Mononuclear cell (primary cell): ENCODE data around the gene DPYSL4. TPM values are rescaled to one million over a fixed set of nuclear protein-coding genes. Genes with fewer than 3 reads are reported as not detected.
"Not testable (repeated sequence)": the region's sequence is repeated elsewhere in the genome, so short reads cannot be mapped to it uniquely, and the experiment has no call there.

ENCODE experiments used
- H3K27me3 ChIP-seq: 2 replicates; pipeline ENCODE4 v1.6.0; 2011; ENCODE audit warnings: low read length, control low read depth; ENCODE audit not compliant: insufficient read depth
- H3K4me1 ChIP-seq: 2 replicates; pipeline ENCODE4 v1.5.1; 2011; ENCODE audit warnings: mild to moderate bottlenecking, low read length, control low read depth; ENCODE audit not compliant: insufficient read depth
- H3K4me3 ChIP-seq: 2 replicates; pipeline ENCODE4 v1.5.1; 2011; ENCODE audit warnings: mild to moderate bottlenecking, low read length, moderate library complexity
- H3K9me3 ChIP-seq: 2 replicates; pipeline ENCODE4 v1.5.1; 2011; ENCODE audit warnings: low read depth, mild to moderate bottlenecking, control low read depth, low read length
- total RNA-seq: library from RNA; depleted of rRNA; stranded (reverse); fragments of >200 nt; gene quantifications from one replicate; pipeline ENCODE4 v1.2.3, GENCODE V29; 2012

Gene DPYSL4
- total RNA-seq, 1 donor: 0.21 TPM

DNA sequence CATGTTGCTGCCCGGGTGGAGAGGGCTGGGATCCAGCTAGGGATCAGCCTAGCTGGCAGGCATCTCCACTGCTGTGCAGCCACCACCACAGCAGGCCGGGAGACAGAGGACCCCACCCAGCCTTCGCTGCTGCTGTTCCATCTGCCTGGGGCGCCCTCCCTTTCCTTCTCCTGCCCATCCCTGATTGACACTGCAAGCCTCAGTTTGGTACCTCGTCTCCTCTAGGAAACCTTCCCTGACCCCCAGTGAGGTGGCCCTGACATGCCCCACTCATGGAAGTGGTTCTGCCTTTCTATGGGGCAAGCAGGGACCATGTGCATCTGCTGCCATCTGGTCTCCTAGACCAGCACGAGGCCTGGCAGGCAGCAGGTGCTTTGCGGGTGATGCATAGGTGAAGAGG is 30.4 kb upstream of the DPYSL4 start:
- Histone ChIP-seq H3K4me1 (no peaks in the 10 kb centered on the region), H3K4me3 (no peak overlapping the region), H3K27me3 (no peaks in the 10 kb centered on the region), H3K9me3 (no peaks in the 10 kb centered on the region)

DNA sequence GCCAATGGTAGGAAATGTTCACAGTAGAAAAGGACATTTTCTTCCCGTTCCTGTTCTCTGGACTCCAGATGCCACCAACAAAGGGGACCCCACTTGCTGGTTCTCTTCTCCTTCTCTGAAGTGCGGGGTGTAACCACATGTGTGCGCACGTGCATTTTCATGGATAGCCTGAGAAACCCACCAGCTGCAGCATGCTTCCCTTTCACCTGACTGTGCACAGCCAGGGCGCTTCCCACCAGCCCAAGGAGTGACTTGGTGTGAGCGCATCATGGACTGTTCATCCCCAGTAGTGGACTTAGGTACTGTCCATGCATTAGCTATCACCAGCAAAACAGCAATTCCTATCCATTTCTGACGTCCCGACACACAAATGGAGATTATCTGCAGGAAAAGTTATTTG is 29.6 kb upstream of the DPYSL4 start:
- Histone ChIP-seq H3K4me1 (peaks cover 5% of the 10 kb centered on the region), H3K4me3 (no peak overlapping the region), H3K9me3 (no peaks in the 10 kb centered on the region), H3K27me3 (no peaks in the 10 kb centered on the region)

DNA sequence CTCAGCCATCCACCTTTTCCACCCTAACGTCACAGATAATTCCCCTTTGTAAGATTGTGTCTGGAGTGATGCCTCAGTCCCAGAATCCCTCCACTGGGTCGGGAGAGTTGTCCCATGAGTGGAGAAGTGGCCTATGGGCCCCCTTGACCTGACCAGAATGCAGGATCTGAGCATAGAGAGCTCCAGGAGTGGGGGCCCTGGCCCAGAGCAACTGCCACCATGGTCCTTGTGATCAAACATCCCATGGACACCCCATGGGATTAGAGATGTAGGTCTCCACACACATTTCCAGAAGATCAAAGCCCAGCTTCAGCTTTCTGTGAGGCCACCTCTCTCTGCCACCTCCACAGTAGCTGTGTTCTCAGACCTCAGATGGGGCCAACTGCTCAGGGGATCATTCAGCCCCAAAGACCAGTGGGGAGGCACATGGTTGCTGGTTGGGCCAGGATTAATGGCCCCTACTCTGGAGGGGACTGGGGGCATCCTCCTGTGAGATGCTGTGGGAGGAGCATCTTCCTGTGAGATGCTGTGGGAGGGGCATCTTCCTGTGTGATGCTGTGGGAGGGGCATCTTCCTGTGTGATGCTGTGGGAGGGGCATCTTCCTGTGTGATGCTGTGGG is 28.5 kb upstream of the DPYSL4 start:
- H3K4me1 ChIP-seq: peaks cover 14% of the 10 kb centered on the region
- H3K27me3 ChIP-seq: no peaks in the 10 kb centered on the region
- H3K4me3 ChIP-seq: no peak overlapping the region
- no peaks in the 10 kb centered on the region for H3K9me3 ChIP-seq

DNA sequence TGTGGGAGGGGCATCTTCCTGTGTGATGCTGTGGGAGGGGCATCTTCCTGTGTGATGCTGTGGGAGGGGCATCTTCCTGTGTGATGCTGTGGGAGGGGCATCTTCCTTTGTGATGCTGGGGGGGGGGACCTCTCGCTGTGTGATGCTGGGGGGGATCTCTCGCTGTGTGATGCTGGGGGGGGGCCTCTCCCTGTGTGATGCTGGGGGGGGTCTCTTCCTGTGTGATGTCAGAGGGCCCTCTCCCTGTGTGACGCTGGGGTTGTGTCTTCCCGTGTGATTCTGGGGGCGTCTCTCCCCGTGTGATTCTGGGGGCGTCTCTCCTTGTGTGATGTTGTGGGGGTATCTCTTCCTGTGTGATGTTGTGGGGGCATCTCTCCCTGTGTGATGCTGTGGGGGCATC is 27.9 kb upstream of the DPYSL4 start:
- Histone ChIP-seq H3K4me3 (no peak overlapping the region), H3K4me1 (peaks cover 14% of the 10 kb centered on the region), H3K27me3 (no peaks in the 10 kb centered on the region), H3K9me3 (no peaks in the 10 kb centered on the region)

DNA sequence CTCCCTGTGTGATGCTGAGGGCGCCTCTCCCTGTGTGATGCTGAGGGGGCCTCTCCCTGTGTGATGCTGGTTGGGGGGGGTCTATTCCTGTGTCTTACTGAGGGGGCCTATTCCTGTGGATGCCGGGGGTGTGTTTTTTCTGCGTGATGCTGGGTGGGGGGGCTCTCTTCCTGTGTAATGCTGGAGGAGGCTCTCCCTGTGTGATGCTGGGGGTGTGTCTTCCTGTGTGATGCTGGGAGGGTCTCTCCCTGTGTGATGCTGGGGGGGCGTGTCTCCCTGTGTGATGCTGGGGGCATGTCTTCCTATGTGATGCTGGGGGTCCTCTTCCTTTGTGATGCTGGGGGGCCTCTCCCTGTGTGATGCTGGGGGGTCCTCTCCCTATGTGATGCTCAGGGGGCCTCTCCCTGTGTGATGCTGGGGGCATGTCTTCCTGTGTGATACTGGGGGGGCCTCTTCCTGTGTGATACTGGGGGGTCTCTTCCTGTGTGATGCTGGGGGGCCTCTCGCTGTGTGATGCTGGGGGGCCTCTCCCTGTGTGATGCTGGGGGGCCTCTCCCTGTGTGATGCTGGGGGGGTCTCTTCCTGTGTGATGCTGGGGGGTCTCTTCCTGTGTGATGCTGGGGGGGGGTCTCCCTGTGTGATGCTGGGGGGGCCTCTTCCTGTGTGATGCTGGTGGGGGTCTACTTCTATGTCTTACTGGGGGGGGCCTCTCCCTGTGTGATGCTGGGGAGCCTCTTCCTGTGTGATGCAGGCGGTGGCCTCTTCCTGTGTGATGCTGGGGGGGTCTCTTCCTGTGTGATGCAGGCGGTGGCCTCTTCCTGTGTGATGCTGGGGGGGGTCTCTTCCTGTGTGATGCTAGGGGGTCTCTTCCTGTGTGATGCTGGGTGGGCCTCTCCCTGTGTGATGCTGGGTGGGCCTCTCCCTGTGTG is 27.2 kb upstream of the DPYSL4 start:
- not testable (repeated sequence) for H3K27me3 ChIP-seq, H3K9me3 ChIP-seq, H3K4me3 ChIP-seq
- peaks cover 14% of the 10 kb centered on the region for H3K4me1 ChIP-seq

DNA sequence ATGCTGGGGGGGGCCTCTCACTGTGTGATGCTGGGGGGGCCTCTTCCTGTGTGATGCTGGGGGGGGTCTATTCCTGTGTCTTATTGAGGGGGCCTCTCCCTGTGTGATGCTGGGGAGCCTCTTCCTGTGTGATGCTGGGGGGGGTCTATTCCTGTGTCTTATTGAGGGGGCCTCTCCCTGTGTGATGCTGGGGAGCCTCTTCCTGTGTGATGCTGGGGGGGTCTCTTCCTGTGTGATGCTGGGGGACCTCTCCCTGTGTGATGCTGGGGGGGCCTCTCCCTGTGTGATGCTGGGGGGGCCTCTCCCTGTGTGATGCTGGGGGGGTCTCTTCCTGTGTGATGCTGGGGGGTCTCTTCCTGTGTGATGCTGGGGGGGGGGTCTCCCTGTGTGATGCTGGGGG is 26.5 kb upstream of the DPYSL4 start:
- not testable (repeated sequence) for H3K27me3 ChIP-seq, H3K4me3 ChIP-seq, H3K9me3 ChIP-seq
- H3K4me1 ChIP-seq: peaks cover 14% of the 10 kb centered on the region

DNA sequence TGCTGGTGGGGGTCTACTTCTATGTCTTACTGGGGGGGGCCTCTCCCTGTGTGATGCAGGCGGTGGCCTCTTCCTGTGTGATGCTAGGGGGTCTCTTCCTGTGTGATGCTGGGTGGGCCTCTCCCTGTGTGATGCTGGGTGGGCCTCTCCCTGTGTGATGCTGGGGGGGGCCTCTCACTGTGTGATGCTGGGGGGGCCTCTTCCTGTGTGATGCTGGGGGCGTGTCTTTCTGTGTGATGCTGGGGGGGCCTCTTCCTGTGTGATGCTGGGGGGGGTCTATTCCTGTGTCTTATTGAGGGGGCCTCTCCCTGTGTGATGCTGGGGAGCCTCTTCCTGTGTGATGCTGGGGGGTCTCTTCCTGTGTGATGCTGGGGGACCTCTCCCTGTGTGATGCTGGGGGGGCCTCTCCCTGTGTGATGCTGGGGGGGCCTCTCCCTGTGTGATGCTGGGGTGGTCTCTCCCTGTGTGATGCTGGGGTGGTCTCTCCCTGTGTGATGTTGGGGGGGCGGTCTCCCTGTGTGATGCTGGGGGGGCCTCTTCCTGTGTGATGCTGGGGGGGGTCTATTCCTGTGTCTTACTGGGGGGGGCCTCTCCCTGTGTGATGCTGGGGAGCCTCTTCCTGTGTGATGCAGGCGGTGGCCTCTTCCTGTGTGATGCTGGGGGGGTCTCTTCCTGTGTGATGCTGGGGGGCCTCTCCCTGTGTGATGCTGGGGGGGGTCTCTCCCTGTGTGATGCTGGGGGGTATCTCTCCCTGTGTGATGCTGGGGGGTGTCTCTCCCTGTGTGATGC is 25.7 kb upstream of the DPYSL4 start:
- H3K4me3 ChIP-seq, H3K27me3 ChIP-seq, H3K9me3 ChIP-seq: not testable (repeated sequence)
- peaks cover 14% of the 10 kb centered on the region for H3K4me1 ChIP-seq

DNA sequence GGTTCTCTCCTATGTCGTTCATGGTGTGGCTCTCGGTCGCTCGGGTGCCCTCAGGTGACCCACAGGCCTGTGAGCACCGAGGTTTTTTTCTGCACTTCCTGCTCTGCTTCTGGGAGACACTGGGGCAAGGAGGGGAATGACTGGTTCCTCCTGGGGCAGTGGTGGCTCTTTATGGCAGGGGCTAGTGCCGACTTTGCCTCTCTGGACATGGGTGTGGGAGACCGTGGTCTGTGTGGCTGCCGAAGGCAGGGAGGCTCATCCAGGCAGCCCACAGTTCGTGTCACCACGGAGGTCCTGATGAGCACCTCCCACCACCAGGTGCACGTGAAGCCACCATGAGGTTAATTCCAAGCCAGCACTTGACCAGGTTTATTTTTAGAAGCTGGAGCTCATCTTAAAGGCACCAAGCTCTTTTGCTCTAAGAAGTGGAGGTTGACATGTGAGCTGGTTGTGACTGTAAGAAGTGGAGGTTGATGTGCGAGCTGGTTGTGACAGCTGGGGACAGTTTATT is 24.7 kb upstream of the DPYSL4 start:
- no peak overlapping the region for H3K4me3 ChIP-seq
- H3K27me3 ChIP-seq: no peaks in the 10 kb centered on the region
- peaks cover 14% of the 10 kb centered on the region for H3K4me1 ChIP-seq
- H3K9me3 ChIP-seq: no peaks in the 10 kb centered on the region

DNA sequence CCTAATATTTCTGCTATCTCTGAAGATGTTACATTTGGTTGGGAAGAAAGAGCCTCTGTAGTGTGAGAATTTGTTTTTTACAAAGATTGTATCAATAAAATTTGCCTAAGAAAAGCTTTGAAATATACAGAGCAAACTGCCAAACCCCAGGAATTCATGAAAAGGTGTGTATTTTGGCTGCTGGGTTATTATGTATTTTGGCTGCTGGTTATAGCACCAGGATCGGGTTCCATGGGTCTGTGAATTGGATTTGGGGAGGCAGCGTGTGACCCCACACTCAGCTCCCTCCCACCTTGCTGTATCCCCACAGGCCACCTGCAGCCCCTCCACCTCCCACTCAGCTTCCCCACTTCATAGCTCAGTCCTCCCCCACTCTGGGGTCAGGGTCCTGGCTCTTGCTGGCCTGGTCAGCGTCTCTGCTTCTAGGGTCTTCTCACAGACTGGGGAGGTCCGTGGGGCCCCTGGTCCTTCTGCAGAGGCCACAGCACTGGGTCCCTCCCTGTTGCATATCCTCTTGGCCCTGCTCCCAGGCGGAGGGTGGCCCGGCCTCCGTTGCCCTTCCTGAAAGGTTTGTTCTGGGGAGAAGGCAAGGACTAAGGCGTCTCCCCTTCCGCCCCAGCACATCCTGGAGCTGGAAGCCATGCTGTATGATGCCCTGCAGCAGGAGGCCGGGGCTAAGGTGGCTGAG is 24.0 kb upstream of the DPYSL4 start:
- H3K4me3 ChIP-seq: no peak overlapping the region
- H3K4me1 ChIP-seq: peaks cover 14% of the 10 kb centered on the region
- H3K9me3 ChIP-seq: no peaks in the 10 kb centered on the region
- no peaks in the 10 kb centered on the region for H3K27me3 ChIP-seq

DNA sequence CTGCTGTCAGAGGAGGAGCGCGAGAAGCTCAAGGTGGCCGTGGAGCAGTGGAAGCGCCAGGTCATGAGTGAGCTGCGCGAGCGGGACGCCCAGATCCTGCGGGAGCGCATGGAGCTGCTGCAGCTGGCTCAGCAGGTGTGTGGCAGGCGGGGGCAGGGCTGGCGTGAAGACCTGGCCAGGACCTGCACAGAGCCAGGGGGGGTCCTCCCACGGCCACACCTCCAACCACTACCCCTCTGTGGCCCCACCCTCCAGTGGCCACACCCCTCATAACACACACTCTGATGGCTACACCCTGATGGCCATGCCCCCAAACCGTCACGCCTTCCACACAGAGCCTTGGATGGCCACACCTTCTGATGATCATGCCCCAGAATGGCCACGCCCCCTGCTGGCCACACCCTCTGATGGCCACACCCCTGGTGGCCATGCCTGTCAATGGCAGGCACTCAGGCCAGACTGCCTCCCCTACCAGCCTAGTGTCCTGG is 23.4 kb upstream of the DPYSL4 start:
- Histone ChIP-seq H3K27me3 (no peaks in the 10 kb centered on the region), H3K9me3 (no peaks in the 10 kb centered on the region), H3K4me1 (peaks cover 14% of the 10 kb centered on the region), H3K4me3 (no peak overlapping the region)

DNA sequence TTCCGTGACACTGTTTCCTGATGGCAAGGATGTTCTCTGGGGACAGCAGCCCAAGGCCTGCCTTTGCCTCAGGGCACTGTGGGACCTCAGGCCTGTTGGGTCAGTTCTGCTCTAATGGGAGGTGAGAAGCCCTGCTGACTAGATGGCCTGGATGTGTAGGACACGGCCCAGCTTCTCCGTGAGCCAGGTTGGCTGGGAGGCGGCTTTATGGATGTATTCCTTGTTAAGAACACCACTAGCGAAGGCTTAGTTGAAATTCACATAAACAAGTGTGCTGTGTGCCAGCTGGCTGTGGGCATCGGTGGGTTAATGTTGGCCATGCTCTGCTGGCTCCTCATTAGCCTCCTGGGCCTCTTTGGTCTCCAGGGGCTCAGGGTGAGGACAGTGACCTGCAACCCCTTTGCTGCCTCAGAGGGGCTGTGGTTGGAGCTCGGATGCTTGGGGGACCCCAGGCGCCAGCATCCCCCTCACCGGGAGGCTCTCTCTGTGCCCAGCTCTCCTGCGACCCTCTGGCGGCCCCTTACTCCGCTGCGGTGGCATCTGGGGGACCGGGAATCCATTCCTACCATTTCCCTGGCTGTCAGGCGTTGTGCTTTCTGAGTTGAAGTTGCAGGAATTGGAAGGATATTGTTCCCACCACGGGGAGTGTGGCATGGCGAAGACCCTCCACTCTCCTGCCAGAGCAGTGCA is 22.8 kb upstream of the DPYSL4 start:
- Histone ChIP-seq H3K27me3 (no peaks in the 10 kb centered on the region), H3K9me3 (no peaks in the 10 kb centered on the region), H3K4me1 (peaks cover 14% of the 10 kb centered on the region), H3K4me3 (no peak overlapping the region)

DNA sequence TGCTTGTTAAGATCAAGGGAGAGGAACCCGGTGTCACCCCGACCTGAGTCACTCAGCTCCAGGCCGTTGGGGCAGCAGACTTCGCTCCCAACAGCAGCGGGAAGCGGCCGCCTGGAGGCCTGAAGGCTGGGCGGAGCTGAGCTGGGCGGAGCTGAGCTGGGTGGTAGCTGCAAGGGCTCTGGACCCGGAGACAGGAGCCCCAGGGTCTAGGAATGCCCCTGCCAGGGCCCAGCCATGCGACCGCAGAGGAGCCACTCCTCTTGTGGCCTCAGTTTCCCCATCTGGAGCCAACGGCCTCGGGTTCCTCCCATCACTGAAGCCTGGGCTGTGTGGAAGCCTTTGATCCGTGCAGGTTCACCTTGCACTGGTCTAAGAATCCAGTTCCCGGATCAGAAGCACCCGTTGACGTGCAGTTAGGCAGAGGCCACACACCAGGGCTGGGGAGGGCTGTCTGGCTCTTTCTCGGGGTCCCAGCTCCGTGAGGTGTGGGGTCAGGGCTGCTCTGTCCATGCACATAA is 21.9 kb upstream of the DPYSL4 start:
- H3K4me3 ChIP-seq: no peak overlapping the region
- no peaks in the 10 kb centered on the region for H3K9me3 ChIP-seq
- H3K27me3 ChIP-seq: no peaks in the 10 kb centered on the region
- H3K4me1 ChIP-seq: peaks cover 14% of the 10 kb centered on the region

DNA sequence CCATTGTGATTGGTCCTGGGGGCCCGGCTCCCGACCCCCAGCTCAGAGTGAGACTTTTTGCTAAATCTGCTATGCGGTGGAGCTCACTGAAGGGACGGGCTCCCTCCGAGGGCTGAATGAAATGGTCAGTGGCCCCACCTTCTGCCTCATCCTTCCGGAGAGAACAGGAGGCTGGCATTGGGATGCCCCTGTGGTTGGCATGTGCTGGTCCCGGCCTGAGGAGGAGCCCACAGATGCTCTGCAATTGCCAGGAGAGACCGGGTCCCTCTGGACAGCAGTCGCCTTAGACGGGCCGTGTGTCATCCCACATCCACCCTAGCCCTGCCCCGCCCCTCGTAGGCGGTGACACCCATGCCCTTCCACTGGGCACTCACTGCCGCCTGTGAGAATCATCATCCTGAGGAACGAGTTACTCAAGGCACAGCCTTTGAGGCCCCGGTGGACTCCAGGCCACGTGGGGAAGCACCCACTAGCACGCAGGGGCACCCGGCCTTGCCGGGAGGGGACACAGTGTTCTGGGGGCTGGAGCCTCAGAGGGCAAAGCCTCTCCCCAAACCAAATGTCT is 21.2 kb upstream of the DPYSL4 start:
- H3K9me3 ChIP-seq: no peaks in the 10 kb centered on the region
- no peak overlapping the region for H3K4me3 ChIP-seq
- H3K27me3 ChIP-seq: no peaks in the 10 kb centered on the region
- H3K4me1 ChIP-seq: peaks cover 14% of the 10 kb centered on the region
